ENCODE measurements around the gene ATF3.

Gene ATF3, protein sequence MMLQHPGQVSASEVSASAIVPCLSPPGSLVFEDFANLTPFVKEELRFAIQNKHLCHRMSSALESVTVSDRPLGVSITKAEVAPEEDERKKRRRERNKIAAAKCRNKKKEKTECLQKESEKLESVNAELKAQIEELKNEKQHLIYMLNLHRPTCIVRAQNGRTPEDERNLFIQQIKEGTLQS

DNA sequence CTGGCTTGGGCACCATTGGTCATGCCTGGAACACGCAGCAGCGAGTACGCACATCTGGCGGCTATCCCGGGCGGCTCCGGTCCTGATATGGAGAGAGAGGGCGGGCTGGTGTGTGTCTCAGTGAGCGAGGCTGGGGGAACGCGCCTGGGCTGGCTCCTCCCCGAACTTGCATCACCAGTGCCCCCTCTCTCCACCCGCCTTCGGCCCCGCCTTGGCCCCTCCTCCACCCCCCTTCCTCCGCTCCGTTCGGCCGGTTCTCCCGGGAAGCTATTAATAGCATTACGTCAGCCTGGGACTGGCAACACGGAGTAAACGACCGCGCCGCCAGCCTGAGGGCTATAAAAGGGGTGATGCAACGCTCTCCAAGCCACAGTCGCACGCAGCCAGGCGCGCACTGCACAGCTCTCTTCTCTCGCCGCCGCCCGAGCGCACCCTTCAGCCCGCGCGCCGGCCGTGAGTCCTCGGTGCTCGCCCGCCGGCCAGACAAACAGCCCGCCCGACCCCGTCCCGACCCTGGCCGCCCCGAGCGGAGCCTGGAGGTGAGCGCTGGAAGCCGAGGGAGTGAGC, at the start of gene ATF3:
Gene ATF3 (plus strand): TSS at position 370 of the 567 bp plus-strand sequence. CDS start 6,261 bp downstream, outside the sequence.
- DNase-seq, result peak; percentile 99

GRCh38 chr1:212559929-212560328, 48.6 kb upstream of the ATF3 start:
- no peak for DNase-seq

GRCh38 chr1:212560933-212561460, 47.6 kb upstream of the ATF3 start:
- DNase-seq, result no peak

GRCh38 chr1:212561501-212561931, 47.0 kb upstream of the ATF3 start:
- no peak for DNase-seq

- no peak for DNase-seq
These were observed 45.8 kb upstream of the ATF3 start for GRCh38 chr1:212562771-212563170.

- no peak for DNase-seq
These were observed 43.5 kb upstream of the ATF3 start for GRCh38 chr1:212565079-212565478.

GRCh38 chr1:212565571-212566305, 42.8 kb upstream of the ATF3 start:
- no peak for DNase-seq

- DNase-seq, result peak; percentile 68
These were observed 41.8 kb upstream of the ATF3 start for GRCh38 chr1:212566522-212567479.

GRCh38 chr1:212567638-212568037, 40.9 kb upstream of the ATF3 start:
- no peak for DNase-seq

DNA sequence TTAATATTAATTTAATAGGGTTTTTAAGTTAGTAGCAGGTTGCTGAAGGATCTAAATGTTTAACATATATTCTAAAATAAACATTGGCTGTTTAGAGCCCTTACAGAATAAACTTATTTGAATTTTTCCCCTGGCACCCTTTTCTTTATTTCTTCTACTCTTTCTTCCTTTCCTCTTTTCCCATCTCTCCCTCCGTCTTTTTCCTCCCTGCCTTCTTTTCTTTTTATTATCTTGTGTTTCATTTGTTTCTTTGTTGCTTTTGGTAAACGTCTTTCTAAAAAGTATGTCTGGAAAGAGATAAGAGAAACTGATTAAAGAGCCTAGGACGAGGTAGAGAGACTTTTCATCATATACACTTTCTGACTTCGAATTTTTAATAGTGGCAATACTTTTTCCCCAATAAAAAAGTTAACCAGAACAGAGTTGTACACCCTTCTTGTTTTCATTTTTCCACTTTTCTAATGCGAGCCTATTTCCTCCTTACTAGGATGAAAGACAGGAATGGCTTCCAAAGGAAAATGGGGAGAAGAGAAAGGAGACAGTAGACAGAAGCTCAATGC, 39.5 kb upstream of the ATF3 start:
- no peak for DNase-seq

DNA sequence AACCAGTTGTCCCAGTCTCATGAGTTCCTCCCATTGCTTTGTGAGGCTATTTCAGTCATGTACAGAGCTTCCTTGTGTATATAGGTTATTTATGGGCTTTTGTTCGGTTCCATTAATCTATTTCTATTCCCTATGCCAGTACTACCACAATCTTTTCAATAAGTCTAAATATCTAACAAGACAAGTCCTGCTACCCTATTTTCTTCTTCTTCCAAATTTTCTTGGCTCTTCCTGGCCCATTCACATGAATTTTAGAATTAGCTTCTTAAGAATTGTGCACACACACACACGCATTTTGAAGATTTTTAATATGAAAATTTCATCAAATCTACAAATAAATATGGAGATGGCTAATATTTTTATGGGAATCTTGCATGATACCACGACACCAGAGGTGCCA, 33.8 kb upstream of the ATF3 start:
- DNase-seq, result no peak

GRCh38 chr1:212575333-212575732, 33.2 kb upstream of the ATF3 start:
- no peak for DNase-seq

GRCh38 chr1:212578041-212578440, 30.5 kb upstream of the ATF3 start:
- DNase-seq, result no peak

- no peak for DNase-seq
These were observed 27.5 kb upstream of the ATF3 start for GRCh38 chr1:212581034-212581433.

- DNase-seq, result no peak
These were observed 26.3 kb upstream of the ATF3 start for GRCh38 chr1:212582291-212582690.

- no peak for DNase-seq
These were observed 25.5 kb upstream of the ATF3 start for GRCh38 chr1:212582808-212583615.

DNA sequence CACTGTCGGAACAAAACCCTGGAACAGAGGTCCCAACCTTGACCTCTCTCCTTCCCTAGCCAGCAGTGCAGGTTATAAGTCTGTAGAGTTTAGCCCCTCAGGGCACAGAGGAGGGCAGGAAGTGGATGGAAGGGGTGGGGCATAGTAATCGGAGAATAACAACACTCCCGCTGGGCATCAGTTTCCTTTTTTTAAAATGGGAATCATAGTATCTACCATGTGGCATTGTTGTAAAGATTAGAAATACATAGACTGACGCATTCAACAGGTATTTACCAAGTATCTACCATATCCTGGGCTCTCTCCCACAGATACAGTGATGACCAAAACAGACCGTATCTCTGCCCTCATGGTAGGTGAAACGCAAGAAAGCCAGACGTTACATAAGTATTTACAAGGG, 24.9 kb upstream of the ATF3 start:
- DNase-seq, result no peak

- DNase-seq, result no peak
These were observed 24.3 kb upstream of the ATF3 start for GRCh38 chr1:212584092-212584886.

- no peak for DNase-seq
These were observed 23.4 kb upstream of the ATF3 start for GRCh38 chr1:212585210-212585609.

DNA sequence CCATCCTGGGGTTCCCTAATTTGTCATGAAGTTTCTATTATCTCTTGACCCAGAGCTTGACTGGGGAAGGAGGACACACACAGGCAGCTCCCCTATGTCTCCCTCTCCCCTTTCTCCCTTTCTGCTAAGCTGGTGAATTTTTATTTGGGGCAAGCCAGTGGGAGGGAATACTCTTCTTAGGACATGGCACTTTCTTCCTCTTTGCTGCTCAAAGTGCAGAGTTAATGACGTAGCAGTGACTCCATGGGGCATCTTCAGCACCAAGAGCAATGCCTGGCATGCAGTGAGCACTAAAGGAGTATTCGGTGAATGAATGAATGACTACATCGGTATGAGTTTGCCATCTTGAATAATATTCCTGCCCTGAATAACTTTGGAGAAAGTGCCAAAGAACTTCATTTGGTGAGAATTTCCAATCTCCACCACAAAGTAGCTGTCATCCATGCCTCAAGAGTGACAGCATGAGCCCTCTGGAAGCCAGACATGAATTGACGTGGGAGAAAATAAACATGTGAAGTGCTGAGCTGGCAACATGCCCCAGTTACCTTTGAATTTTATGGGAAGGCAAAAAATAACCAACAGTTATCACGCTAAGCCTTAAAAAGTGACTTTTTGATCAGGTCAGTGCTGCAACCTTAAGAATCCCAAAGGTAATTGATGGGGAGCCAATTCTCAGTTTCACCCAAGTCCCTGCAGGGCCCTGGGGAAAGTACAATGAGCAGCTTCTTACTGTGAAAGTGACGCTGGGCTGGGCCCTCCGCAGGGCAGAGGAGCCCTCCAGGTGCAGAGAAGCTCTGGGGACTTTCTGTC, 22.1 kb upstream of the ATF3 start:
- no peak for DNase-seq

Data from DMS153 (cell line).